GM12864 (cell line): ENCODE data around the gene ANO1.

Experiments
- DNase-seq: peaks from one replicate; pipeline ENCODE4 v3.0.0-alpha.2; 2011; ENCODE audit warnings: low read depth
- H3K4me3 ChIP-seq: 2 replicates; pipeline ENCODE4 v1.5.1; 2011; ENCODE audit warnings: mild to moderate bottlenecking, low read depth, low read length, control low read depth
- TF ChIP-seq, protein P1 (sequence below): IDR thresholded peaks from 2 replicates; pipeline ENCODE4 v1.5.1; 2011; ENCODE audit warnings: low read depth, mild to moderate bottlenecking, moderate library complexity, low read length, control low read depth, inconsistent platforms; ENCODE audit errors: missing control alignments

ANO1 gene

DNA sequence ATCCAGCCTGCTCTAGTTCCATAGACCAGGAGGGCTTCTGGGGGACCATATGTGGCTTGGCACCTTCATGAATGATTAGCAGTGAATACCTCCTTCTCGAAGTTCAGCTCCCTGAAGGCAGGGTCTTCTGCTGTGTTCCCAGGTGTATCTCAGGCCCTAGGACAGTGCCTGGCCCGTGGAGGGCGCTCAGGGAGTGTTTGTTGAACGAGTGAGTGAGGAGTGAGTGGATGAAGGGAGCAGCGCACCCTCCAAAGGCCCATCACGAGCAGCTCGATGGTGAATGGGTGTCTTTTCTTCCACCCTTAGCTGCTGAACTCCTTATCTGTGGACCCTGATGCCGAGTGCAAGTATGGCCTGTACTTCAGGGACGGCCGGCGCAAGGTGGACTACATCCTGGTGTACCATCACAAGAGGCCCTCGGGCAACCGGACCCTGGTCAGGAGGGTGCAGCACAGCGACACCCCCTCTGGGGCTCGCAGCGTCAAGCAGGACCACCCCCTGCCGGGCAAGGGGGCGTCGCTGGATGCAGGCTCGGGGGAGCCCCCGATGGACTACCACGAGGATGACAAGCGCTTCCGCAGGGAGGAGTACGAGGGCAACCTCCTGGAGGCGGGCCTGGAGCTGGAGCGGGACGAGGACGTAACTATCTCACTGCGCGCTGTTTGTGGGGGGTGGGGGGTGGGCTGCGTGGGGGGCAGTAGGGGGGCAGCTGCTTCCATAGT is 9.5 kb downstream of the ANO1 start:
- TF ChIP-seq, protein P1, sequence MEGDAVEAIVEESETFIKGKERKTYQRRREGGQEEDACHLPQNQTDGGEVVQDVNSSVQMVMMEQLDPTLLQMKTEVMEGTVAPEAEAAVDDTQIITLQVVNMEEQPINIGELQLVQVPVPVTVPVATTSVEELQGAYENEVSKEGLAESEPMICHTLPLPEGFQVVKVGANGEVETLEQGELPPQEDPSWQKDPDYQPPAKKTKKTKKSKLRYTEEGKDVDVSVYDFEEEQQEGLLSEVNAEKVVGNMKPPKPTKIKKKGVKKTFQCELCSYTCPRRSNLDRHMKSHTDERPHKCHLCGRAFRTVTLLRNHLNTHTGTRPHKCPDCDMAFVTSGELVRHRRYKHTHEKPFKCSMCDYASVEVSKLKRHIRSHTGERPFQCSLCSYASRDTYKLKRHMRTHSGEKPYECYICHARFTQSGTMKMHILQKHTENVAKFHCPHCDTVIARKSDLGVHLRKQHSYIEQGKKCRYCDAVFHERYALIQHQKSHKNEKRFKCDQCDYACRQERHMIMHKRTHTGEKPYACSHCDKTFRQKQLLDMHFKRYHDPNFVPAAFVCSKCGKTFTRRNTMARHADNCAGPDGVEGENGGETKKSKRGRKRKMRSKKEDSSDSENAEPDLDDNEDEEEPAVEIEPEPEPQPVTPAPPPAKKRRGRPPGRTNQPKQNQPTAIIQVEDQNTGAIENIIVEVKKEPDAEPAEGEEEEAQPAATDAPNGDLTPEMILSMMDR: no peak
- H3K4me3 ChIP-seq: no peak overlapping the region
- no peak for DNase-seq

- no peak for DNase-seq
- TF ChIP-seq, protein P1: no peak
- no peak overlapping the region for H3K4me3 ChIP-seq
Observed at GRCh38 chr11:70088735-70089250, 10.7 kb downstream of the ANO1 start.

DNA sequence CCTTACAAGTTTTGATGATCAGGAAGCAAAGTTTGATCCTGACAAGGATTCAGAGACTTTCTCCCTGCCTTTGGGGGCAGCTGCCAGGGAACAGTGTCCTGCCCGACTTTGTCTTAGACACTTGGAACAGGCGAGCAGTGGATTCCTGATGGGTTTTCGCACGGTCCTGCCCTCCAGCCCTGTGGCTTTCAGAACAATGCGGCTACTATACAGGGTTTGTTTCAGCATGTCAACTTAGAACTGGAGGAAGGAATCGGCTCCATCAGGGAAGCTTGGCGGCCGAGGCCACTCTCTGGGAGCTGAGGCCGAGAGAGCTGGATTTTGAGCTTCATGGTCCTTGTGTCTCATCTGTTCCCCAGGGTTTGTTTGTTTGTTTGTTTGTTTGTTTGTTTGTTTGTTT is 11.5 kb downstream of the ANO1 start:
- DNase-seq: no peak
- H3K4me3 ChIP-seq: no peak overlapping the region
- TF ChIP-seq, protein P1: no peak

- no peak for DNase-seq
- TF ChIP-seq, protein P1: no peak
- no peak overlapping the region for H3K4me3 ChIP-seq
Observed at GRCh38 chr11:70090961-70091381, 12.9 kb downstream of the ANO1 start.

- no peak for DNase-seq
- TF ChIP-seq, protein P1: no peak
- no peak overlapping the region for H3K4me3 ChIP-seq
Observed at GRCh38 chr11:70091638-70092037, 13.5 kb downstream of the ANO1 start.

DNA sequence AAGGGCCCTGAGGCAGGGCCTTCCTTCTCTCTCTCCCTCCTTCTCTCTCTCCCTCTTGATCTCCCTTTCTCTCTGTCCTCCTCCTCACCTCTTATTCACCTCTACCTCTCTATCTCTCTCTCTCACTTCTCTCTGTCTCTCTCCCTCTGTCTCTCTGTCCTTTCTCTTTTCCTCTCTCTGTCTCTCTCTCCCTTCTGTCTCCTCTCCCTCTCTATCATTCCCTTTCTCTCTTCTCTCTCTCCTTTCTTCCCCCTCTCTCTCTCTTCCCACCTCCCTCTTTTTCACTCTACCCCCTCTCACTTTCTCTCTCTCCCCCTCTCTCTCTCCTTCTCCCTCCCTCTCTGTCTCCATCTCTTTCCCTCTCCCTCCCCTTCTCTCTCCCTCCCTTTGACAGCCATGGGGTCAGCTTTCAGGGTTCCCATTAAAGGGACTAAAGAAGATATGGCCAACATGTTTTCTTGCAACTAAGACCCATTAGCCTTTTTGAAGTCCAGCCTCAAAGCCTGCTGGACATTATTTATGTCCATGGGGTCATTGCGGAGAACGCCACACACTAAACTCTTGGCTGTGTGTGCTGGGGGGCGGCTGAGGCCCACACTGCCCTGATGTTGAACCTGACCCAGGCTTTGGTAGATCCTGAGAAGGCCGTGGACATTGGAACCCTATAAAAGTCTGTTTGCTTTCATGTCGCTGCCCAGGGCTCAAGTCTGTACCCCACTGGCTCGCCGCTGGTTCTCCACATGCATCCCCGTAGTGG is 15.0 kb downstream of the ANO1 start:
- no peak overlapping the region for H3K4me3 ChIP-seq
- TF ChIP-seq, protein P1: no peak
- no peak for DNase-seq
